Gastrocnemius medialis (tissue), 4 donors: Measurements from ENCODE around the gene PUM1. TPM values are rescaled to one million over a fixed set of nuclear protein-coding genes. Genes with fewer than 3 reads are reported as not detected.
"Not testable (repeated sequence)": the region's sequence is repeated elsewhere in the genome, so short reads cannot be mapped to it uniquely, and the experiment has no call there.

ENCODE experiments used
- ATAC-seq, 2 donors: fragments of 150-250 bp; one replicate each; pipeline ENCODE4 v1.9.1; 2016
- DNase-seq, 2 donors: peaks; one replicate each; pipeline ENCODE4 v3.0.0-alpha.2; 2019
- H3K27ac ChIP-seq, 4 donors: fragments of 200-600 bp; sonication (generic); 1 replicate in 1 of 4; 2 replicates in 3 of 4; pipeline ENCODE4 v1.5.1; 2016 to 2018; ENCODE audit warnings: mild to moderate bottlenecking in 2 of 4, moderate library complexity in 1 of 4
- H3K27me3 ChIP-seq, 3 donors: fragments of 200-600 bp; sonication (generic) in 2 of 3; 1 replicate in 1 of 3; 2 replicates in 2 of 3; pipeline versions ENCODE4 v1.5.1 to v1.6.0; 2016 to 2019; ENCODE audit warnings: mild to moderate bottlenecking in 1 of 3, moderate library complexity in 1 of 3
- H3K36me3 ChIP-seq, 2 donors: fragments of 200-600 bp; sonication (generic) in 1 of 2; one replicate each; pipeline ENCODE4 v1.5.1; 2017 to 2018
- H3K4me1 ChIP-seq, 2 donors: fragments of 200-600 bp; sonication (generic) in 1 of 2; one replicate each; pipeline ENCODE4 v1.5.1; 2016 to 2017; ENCODE audit warnings: mild to moderate bottlenecking in 2 of 2
- H3K4me3 ChIP-seq, 4 donors: fragments of 200-600 bp; sonication (generic) in 3 of 4; 1 replicate in 1 of 4; 2 replicates in 3 of 4; pipeline ENCODE4 v1.5.1; 2016 to 2019; ENCODE audit warnings: mild to moderate bottlenecking in 2 of 4
- H3K9me3 ChIP-seq, 3 donors: fragments of 200-600 bp; sonication (generic) in 2 of 3; 1 replicate in 1 of 3; 2 replicates in 2 of 3; pipeline ENCODE4 v1.5.1; 2016 to 2019
- POLR2A ChIP-seq, 2 donors: fragments of 450-650 bp; IDR thresholded peaks; one replicate each; pipeline ENCODE4 v1.6.1; 2017; ENCODE audit warnings: antibody characterized with exemption in 2 of 2, mild to moderate bottlenecking in 2 of 2, moderate library complexity in 2 of 2
- in situ Hi-C, 4 donors: fragments of 200-750 bp; cut with MboI; loops; one replicate each; pipeline versions ENCODE4 v1.15.0 to v1.8.0; 2017; ENCODE audit warnings: low sequenced_read_pairs in 4 of 4
- intact Hi-C: fragments of 100-400 bp; cut with DNase I; formaldehyde crosslinking; loops from one replicate; pipeline ENCODE4 v1.15.1; 2023; ENCODE audit warnings: low total_unique reads
- total RNA-seq, 4 donors: library from RNA; depleted of rRNA; stranded (reverse); fragments of >200 nt; gene quantifications; one replicate each; pipeline versions ENCODE4 v1.1.0 to v1.2.3, GENCODE V29; 2016
- TF ChIP-seq, protein P1 (sequence below), 5 experiments: fragments of 450-650 bp in 3 of 5; fragments of 200-600 bp in 2 of 5; sonication (generic) in 2 of 5; IDR thresholded peaks in 4 of 5; conservative IDR thresholded peaks in 1 of 5; 1 replicate in 4 of 5; 2 replicates in 1 of 5; pipeline ENCODE4 v1.5.1; 2016 to 2019; ENCODE audit warnings: antibody characterized with exemption in 5 of 5, mild to moderate bottlenecking in 3 of 5, moderate library complexity in 3 of 5

PUM1 gene
- total RNA-seq, 4 donors from 2014 or later, result 56.7 to 111 (median 76.4) TPM

DNA sequence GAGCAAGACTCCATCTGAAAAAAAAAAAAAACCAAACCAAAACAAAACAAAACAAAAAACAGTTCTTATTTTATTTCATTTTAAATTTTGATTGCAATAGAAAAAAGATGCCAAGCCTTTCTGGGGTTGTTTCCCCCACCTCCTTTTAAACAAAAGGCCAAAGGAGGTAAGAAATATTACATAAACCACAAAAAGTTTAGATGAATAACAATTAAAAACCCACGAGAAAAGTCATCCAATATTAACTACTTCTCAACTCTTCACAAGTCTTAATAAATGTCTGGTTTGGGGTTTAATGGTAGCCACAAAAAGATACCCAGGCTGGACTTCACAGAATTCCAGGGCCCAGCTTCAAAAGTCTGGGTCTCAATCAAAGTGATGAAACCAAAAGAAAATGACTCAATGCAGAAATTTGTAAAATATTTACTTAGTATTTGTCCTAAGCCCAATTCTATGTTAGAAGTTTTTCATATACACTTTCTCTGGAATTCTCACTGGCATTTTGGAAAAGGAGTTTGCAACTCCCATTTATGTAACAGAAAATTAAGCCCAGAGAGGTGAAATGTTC, 110.0 kb downstream of the PUM1 start:
- H3K27me3 ChIP-seq, result no peaks in the 10 kb centered on the region
- no peak for ATAC-seq
- H3K36me3 ChIP-seq, result peaks cover 0 to 45% of the 10 kb centered on the region in 2 donors
- DNase-seq, result no peak
- H3K4me1 ChIP-seq, result peaks cover 0 to 5% of the 10 kb centered on the region in 2 donors
- in situ Hi-C loops (no loop called here), intact Hi-C loops (no loop called here)
- H3K4me3 ChIP-seq, result no peak overlapping the region
- TF ChIP-seq, protein P1, sequence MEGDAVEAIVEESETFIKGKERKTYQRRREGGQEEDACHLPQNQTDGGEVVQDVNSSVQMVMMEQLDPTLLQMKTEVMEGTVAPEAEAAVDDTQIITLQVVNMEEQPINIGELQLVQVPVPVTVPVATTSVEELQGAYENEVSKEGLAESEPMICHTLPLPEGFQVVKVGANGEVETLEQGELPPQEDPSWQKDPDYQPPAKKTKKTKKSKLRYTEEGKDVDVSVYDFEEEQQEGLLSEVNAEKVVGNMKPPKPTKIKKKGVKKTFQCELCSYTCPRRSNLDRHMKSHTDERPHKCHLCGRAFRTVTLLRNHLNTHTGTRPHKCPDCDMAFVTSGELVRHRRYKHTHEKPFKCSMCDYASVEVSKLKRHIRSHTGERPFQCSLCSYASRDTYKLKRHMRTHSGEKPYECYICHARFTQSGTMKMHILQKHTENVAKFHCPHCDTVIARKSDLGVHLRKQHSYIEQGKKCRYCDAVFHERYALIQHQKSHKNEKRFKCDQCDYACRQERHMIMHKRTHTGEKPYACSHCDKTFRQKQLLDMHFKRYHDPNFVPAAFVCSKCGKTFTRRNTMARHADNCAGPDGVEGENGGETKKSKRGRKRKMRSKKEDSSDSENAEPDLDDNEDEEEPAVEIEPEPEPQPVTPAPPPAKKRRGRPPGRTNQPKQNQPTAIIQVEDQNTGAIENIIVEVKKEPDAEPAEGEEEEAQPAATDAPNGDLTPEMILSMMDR (IDR thresholded peaks at IDR 0.05 in 4 of 5, conservative IDR thresholded peaks at IDR 0.05 in 1 of 5), result no peak
- no peak for TF ChIP-seq POLR2A (IDR thresholded peaks at IDR 0.05)
- no peak overlapping the region for H3K27ac ChIP-seq
- H3K9me3 ChIP-seq, result no peaks in the 10 kb centered on the region

DNA sequence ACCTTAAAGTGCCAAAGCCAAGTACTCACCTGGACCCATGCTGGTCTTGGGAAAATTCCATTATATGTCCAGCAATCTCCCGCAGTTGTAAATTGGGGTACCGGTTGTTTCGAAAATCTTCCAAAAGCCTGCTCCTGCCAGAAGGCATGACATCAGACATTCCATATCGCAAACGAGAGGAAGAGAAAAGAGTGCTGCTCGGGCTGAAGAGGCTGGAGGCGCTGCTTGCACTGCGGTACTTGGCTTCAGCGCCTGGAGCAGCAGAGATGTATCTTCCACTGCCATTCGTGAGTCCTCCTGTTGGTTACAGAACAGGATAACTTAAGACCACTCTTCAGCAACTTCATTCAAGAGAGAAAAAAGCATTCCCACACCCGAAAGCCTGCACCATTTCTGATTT, 111.8 kb downstream of the PUM1 start:
- ATAC-seq (no peak), DNase-seq (no peak)
- in situ Hi-C loops, result no loop called here
- H3K36me3 ChIP-seq, result peaks cover 0 to 57% of the 10 kb centered on the region in 2 donors
- H3K4me3 ChIP-seq, result no peak overlapping the region
- H3K27me3 ChIP-seq, result no peaks in the 10 kb centered on the region
- H3K9me3 ChIP-seq, result no peaks in the 10 kb centered on the region
- H3K27ac ChIP-seq, result no peak overlapping the region
- H3K4me1 ChIP-seq, result peaks cover 0 to 5% of the 10 kb centered on the region in 2 donors
- TF ChIP-seq, protein P1 (IDR thresholded peaks at IDR 0.05 in 4 of 5, conservative IDR thresholded peaks at IDR 0.05 in 1 of 5), result no peak
- TF ChIP-seq POLR2A (IDR thresholded peaks at IDR 0.05), result no peak
- intact Hi-C loops, result no loop called here

DNA sequence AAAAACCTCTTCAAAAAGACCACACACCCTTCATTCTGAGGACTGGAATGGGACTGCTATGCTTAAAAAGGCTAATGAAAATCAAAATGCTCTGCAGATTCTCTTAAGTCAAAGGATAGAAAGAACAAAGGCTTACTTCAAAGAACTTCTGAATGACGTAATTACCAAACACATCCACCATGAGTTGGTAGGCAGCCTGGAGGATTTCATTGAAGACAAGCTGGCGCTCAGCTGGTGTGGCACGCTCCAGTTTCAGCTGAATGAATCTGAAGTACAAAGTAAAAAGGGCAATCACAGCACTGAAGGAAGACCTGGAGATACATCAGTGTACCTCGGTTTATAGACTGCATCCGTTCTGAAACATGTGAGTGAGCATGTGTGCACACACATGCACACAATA, 113.4 kb downstream of the PUM1 start:
- Histone ChIP-seq H3K4me1 (peaks cover 0 to 2% of the 10 kb centered on the region in 2 donors), H3K27me3 (no peaks in the 10 kb centered on the region), H3K4me3 (no peak overlapping the region), H3K27ac (no peak overlapping the region), H3K9me3 (no peaks in the 10 kb centered on the region), H3K36me3 (peaks cover 4 to 72% of the 10 kb centered on the region in 2 donors)
- no peak for TF ChIP-seq POLR2A (IDR thresholded peaks at IDR 0.05)
- TF ChIP-seq, protein P1 (IDR thresholded peaks at IDR 0.05 in 4 of 5, conservative IDR thresholded peaks at IDR 0.05 in 1 of 5), result no peak
- DNase-seq (no peak), ATAC-seq (no peak)
- intact Hi-C loops (no loop called here), in situ Hi-C loops (no loop called here)

DNA sequence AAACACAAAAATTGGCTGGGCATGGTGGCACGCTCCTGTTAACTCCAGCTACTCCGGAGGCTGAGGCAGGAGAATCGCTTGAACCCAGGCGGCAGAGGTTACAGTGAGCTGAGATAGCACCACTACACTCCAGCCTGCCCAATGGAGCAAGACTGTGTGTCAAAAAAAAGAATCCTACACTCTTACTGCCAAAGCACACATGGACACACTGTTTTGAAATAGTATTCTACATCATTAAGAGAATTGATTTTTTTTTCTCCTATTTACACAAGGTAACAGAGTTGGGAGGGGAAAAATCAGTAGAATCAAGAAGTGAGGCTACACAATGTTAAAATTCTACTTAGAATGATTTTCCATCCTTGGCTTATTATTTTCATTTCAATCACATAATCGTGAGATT, 114.8 kb downstream of the PUM1 start:
- no peaks in the 10 kb centered on the region for H3K4me1 ChIP-seq
- no peaks in the 10 kb centered on the region for H3K9me3 ChIP-seq
- in situ Hi-C loops (no loop called here), intact Hi-C loops (no loop called here)
- H3K27me3 ChIP-seq, result no peaks in the 10 kb centered on the region
- no peak overlapping the region for H3K4me3 ChIP-seq
- no peak overlapping the region for H3K27ac ChIP-seq
- DNase-seq (no peak), ATAC-seq (no peak)
- TF ChIP-seq, protein P1 (IDR thresholded peaks at IDR 0.05 in 4 of 5, conservative IDR thresholded peaks at IDR 0.05 in 1 of 5), result no peak
- no peak for TF ChIP-seq POLR2A (IDR thresholded peaks at IDR 0.05)
- peaks cover 4 to 74% of the 10 kb centered on the region in 2 donors for H3K36me3 ChIP-seq

DNA sequence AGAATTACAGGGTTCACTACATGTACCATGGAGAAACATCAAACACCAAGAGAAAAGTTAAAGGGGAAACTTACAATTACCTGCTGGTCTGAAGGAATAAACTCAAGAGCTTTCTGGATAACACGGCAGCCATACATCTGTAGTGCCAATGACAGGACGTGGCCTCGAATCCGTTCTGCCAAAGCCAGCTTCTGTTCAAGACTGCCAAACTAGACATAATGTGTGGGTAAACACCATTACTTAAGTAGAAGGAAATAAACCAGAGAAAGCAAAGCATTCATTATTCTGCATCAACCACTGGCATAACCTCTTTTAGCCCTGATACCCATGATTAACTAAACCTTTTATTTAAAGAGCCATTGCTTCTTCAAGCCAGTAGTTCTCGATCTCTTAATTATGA, 115.5 kb downstream of the PUM1 start:
- Histone ChIP-seq H3K27me3 (no peaks in the 10 kb centered on the region), H3K27ac (no peak overlapping the region), H3K9me3 (no peaks in the 10 kb centered on the region), H3K4me3 (no peak overlapping the region), H3K4me1 (no peaks in the 10 kb centered on the region), H3K36me3 (peaks cover 4 to 81% of the 10 kb centered on the region in 2 donors)
- ATAC-seq, result no peak
- in situ Hi-C loops, result no loop called here
- no peak for DNase-seq
- intact Hi-C loops, result no loop called here
- no peak for TF ChIP-seq POLR2A (IDR thresholded peaks at IDR 0.05)
- TF ChIP-seq, protein P1 (IDR thresholded peaks at IDR 0.05 in 4 of 5, conservative IDR thresholded peaks at IDR 0.05 in 1 of 5), result no peak

DNA sequence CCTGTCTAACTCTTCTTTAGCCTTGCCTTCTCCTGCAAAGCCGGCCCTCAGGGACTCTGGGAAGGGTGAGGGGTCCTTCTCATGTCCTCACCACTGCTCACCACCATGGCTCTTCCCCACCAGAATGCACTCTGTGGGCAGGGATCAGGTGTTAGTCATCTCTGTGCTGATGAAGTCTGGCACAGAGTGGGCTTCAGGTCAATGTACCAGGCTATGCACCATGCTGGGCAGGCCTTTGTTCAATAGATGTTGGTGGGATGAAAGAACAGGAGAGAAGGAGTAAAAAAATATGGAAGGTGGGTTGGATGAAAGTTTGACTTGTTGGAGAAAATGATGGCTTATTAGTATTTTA, 116.1 kb downstream of the PUM1 start:
- in situ Hi-C loops, H3K27ac ChIP-seq, H3K4me3 ChIP-seq, H3K27me3 ChIP-seq, DNase-seq, H3K4me1 ChIP-seq, H3K9me3 ChIP-seq, ATAC-seq, intact Hi-C loops: not testable (repeated sequence)
- peaks cover 4 to 77% of the 10 kb centered on the region in 2 donors for H3K36me3 ChIP-seq

DNA sequence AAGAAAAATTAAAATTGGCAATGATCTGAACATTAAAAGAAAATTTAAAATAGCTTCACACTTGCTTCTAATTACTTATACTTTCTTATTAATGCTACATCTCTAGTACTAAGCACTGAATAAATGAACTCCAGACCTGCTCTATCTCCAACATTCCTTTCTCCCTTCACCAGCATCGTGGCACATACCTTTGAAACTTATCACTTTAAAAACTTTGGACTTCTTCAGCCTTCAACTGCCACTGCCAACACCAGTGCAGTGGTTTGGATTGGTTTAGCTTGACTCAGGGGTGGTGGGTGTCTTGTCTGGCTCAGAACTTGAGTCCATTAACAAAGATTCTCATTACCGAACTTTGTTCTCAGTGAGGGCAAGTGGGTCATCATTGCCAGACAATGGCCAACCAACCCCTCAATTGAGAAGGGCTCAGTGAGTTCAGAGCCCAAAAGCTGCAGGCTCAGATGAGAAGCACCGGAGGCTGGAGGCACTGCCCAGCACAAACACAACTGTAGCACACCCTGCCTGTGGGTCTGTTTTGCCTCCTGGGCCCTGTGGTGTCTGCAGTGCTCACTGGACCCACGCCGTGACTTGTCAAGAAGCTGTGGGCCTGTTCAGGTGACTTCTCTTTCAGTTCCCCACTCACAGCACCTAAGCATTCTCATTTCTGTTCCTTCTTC, 116.6 kb downstream of the PUM1 start:
- in situ Hi-C loops, H3K4me1 ChIP-seq, intact Hi-C loops, H3K27ac ChIP-seq, ATAC-seq, H3K4me3 ChIP-seq, DNase-seq, H3K27me3 ChIP-seq, H3K9me3 ChIP-seq: not testable (repeated sequence)
- H3K36me3 ChIP-seq, result peaks cover 4 to 72% of the 10 kb centered on the region in 2 donors
